H1 (cell line): Measurements from ENCODE around the gene METTL9. TPM values are rescaled to one million over a fixed set of nuclear protein-coding genes. Genes with fewer than 3 reads are reported as not detected.

Experiments used
- CTCF ChIA-PET: fragments of 300-600 bp; sonication (Branson Sonifier 250); formaldehyde crosslinking; loops from one replicate; lab custom pipeline; 2021; ENCODE audit not compliant: partially characterized antibody; lab: Charles Lee
- POLR2A ChIA-PET: fragments of 300-600 bp; sonication (Branson Sonifier 250); formaldehyde crosslinking; loops from one replicate; lab custom pipeline; 2021; ENCODE audit warnings: inconsistent platforms; ENCODE audit not compliant: partially characterized antibody; lab: Charles Lee
- DNase-seq, 2 experiments: peaks; one replicate each; pipeline versions ENCODE4 v3.0.0 to v3.0.0-alpha.2; 2010 to 2022; ENCODE audit warnings: low spot score in 2 of 2, low read depth in 1 of 2, mixed read lengths in 1 of 2
- FAIRE-seq: peaks from 2 replicates; lab custom pipeline; 2011; peaks lifted over from hg19 to GRCh38; lab: Jason Lieb, UNC
- H2AFZ ChIP-seq: 2 replicates; pipeline ENCODE4 v1.8.1; 2012; ENCODE audit warnings: low read length, inconsistent platforms
- H2AK5ac ChIP-seq: 2 replicates; pipeline ENCODE4 v1.6.1; 2013; ENCODE audit warnings: low read depth, low read length
- H2BK120ac ChIP-seq: replicated peaks from 2 replicates; pipeline ENCODE3; 2013; ENCODE audit warnings: low read depth, low read length, inconsistent platforms
- H2BK12ac ChIP-seq: 2 replicates; pipeline ENCODE4 v1.6.1; 2013; ENCODE audit warnings: low read depth, low read length
- H2BK15ac ChIP-seq: 2 replicates; pipeline ENCODE4 v1.6.1; 2013; ENCODE audit warnings: low read length
- H2BK20ac ChIP-seq: 2 replicates; pipeline ENCODE4 v1.6.1; 2013; ENCODE audit warnings: low read length
- H2BK5ac ChIP-seq: 2 replicates; pipeline ENCODE4 v1.6.1; 2013; ENCODE audit warnings: low read depth, low read length
- H3K14ac ChIP-seq: 2 replicates; pipeline ENCODE4 v1.6.1; 2013; ENCODE audit warnings: inconsistent platforms; ENCODE audit not compliant: insufficient read length
- H3K18ac ChIP-seq: 2 replicates; pipeline ENCODE4 v1.6.1; 2013; ENCODE audit warnings: low read length; ENCODE audit errors: extremely low read depth
- H3K23ac ChIP-seq: 2 replicates; pipeline ENCODE4 v1.6.1; 2013; ENCODE audit warnings: inconsistent platforms; ENCODE audit not compliant: insufficient read length
- H3K23me2 ChIP-seq: 2 replicates; pipeline ENCODE4 v1.6.1; 2013; ENCODE audit warnings: low read depth, low read length
- H3K27ac ChIP-seq: 2 replicates; pipeline ENCODE4 v1.6.1; 2011; ENCODE audit warnings: low read depth, low read length, inconsistent platforms
- H3K27me3 ChIP-seq, 4 experiments: replicated peaks in 1 of 4; 1 replicate in 1 of 4; 2 replicates in 3 of 4; pipeline versions ENCODE4 v1.6.1 to v1.8.1; 2011 to 2013; ENCODE audit warnings: low read length in 3 of 4, mild to moderate bottlenecking in 3 of 4, inconsistent platforms in 2 of 4, mixed read lengths in 2 of 4, moderate library complexity in 1 of 4; ENCODE audit not compliant: control insufficient read depth in 3 of 4, insufficient read depth in 3 of 4; ENCODE audit errors: extremely low read depth in 1 of 4
- H3K36me3 ChIP-seq, 4 experiments: 2 replicates each; pipeline versions ENCODE4 v1.6.1 to v1.8.1; 2011 to 2013; ENCODE audit warnings: mild to moderate bottlenecking in 4 of 4, low read length in 3 of 4, moderate library complexity in 2 of 4, control low read depth in 1 of 4, inconsistent platforms in 1 of 4; ENCODE audit not compliant: insufficient read depth in 4 of 4, control insufficient read depth in 2 of 4
- H3K4ac ChIP-seq: replicated peaks from 2 replicates; pipeline ENCODE3; 2013; ENCODE audit warnings: low read length, low read depth, mixed read lengths, inconsistent platforms; ENCODE audit not compliant: insufficient read length
- H3K4me1 ChIP-seq, 4 experiments: replicated peaks in 1 of 4; 1 replicate in 1 of 4; 2 replicates in 3 of 4; pipeline versions ENCODE4 v1.6.1 to v1.8.1; 2011 to 2013; ENCODE audit warnings: low read length in 3 of 4, inconsistent platforms in 2 of 4, mixed read lengths in 1 of 4; ENCODE audit not compliant: insufficient read depth in 4 of 4, control insufficient read depth in 3 of 4
- H3K4me2 ChIP-seq, 2 experiments: 2 replicates each; pipeline versions ENCODE4 v1.6.1 to v1.8.1; 2011 to 2013; ENCODE audit warnings: low read depth in 2 of 2, low read length in 2 of 2, control low read depth in 1 of 2, inconsistent platforms in 1 of 2, mild to moderate bottlenecking in 1 of 2; ENCODE audit not compliant: insufficient read depth in 1 of 2
- H3K4me3 ChIP-seq, 4 experiments: fragments of 200-600, 300-600 bp in 1 of 4; sonication (generic), shearing (Covaris generic), sonication (Bioruptor Twin) in 1 of 4; 2 replicates each; pipeline versions ENCODE4 v1.5.1 to v1.8.1; 2011 to 2016; ENCODE audit warnings: low read length in 4 of 4, low read depth in 3 of 4, control low read depth in 2 of 4, inconsistent platforms in 2 of 4, mild to moderate bottlenecking in 2 of 4, mixed read lengths in 1 of 4, moderate library complexity in 1 of 4; ENCODE audit not compliant: insufficient read depth in 2 of 4; ENCODE audit errors: extremely low read depth in 1 of 4
- H3K56ac ChIP-seq: replicated peaks from 2 replicates; pipeline ENCODE3; 2013; ENCODE audit warnings: low read depth, mild to moderate bottlenecking, mixed read lengths, low read length, inconsistent platforms; ENCODE audit not compliant: insufficient read length
- H3K79me1 ChIP-seq: 2 replicates; pipeline ENCODE4 v1.6.1; 2013; ENCODE audit warnings: low read depth, low read length, control low read depth
- H3K79me2 ChIP-seq, 2 experiments: 2 replicates each; pipeline versions ENCODE4 v1.6.1 to v1.8.1; 2012 to 2013; ENCODE audit warnings: low read length in 2 of 2, mild to moderate bottlenecking in 2 of 2, inconsistent platforms in 1 of 2; ENCODE audit not compliant: insufficient read depth in 2 of 2, control insufficient read depth in 1 of 2
- H3K9ac ChIP-seq, 4 experiments: replicated peaks in 1 of 4; 1 replicate in 1 of 4; 2 replicates in 3 of 4; pipeline versions ENCODE4 v1.6.1 to v1.8.1; 2011 to 2013; ENCODE audit warnings: low read depth in 3 of 4, low read length in 3 of 4, control low read depth in 2 of 4, mild to moderate bottlenecking in 2 of 4, moderate library complexity in 2 of 4, inconsistent platforms in 1 of 4; ENCODE audit errors: extremely low read depth in 1 of 4
- H3K9me3 ChIP-seq, 2 experiments: 2 replicates each; pipeline versions ENCODE4 v1.6.1 to v1.8.1; 2012 to 2013; ENCODE audit warnings: mild to moderate bottlenecking in 2 of 2, moderate library complexity in 2 of 2, control low read depth in 1 of 2, inconsistent platforms in 1 of 2, low read depth in 1 of 2, low read length in 1 of 2, mixed read lengths in 1 of 2; ENCODE audit not compliant: insufficient read depth in 2 of 2
- H4K20me1 ChIP-seq, 2 experiments: replicated peaks in 1 of 2; 2 replicates each; pipeline versions ENCODE3 to v1.8.1; 2011 to 2013; ENCODE audit warnings: inconsistent platforms in 2 of 2, low read length in 2 of 2, mild to moderate bottlenecking in 1 of 2; ENCODE audit not compliant: insufficient read depth in 2 of 2, control insufficient read depth in 1 of 2
- H4K5ac ChIP-seq: 2 replicates; pipeline ENCODE4 v1.6.1; 2013; ENCODE audit warnings: low read length, low read depth, mixed read lengths, inconsistent platforms; ENCODE audit not compliant: insufficient read length
- H4K8ac ChIP-seq: 2 replicates; pipeline ENCODE4 v1.8.0; 2013; ENCODE audit warnings: mild to moderate bottlenecking, moderate library complexity, low read length, inconsistent platforms; ENCODE audit not compliant: insufficient read depth; ENCODE audit errors: extremely low read depth
- H4K91ac ChIP-seq: replicated peaks from 2 replicates; pipeline ENCODE3; 2013; ENCODE audit warnings: low read length, mixed read lengths, inconsistent platforms; ENCODE audit not compliant: insufficient read length
- WGBS, 2 experiments: shearing (Covaris generic) in 1 of 2; methylation state at CpG; one replicate each; pipeline versions ENCODE4 v1.1.6 to v1.1.7; 2013 to 2015; ENCODE audit warnings: low lambda C conversion rate in 2 of 2, mixed read lengths in 2 of 2, inconsistent platforms in 1 of 2, low coverage in 1 of 2, missing lambda C conversion rate in 1 of 2; ENCODE audit not compliant: insufficient replicate concordance in 2 of 2, insufficient coverage in 1 of 2, insufficient read length in 1 of 2; ENCODE audit errors: extremely low coverage in 1 of 2, missing lambda C conversion rate in 1 of 2; 5-methylcytosine and 5-hydroxymethylcytosine counted together
- polyA plus RNA-seq, 7 experiments: library from polyadenylated mRNA; depleted of rRNA in 3 of 7; stranded (reverse) in 5 of 7; unstranded in 2 of 7; fragments of >200 nt in 5 of 7; fragments of 200-250 nt in 2 of 7; gene quantifications; 1 replicate in 5 of 7; 2 replicates in 1 of 7; 4 replicates in 1 of 7; pipeline versions ENCODE4 v1.2.1 to v1.2.3, GENCODE V29; 2011 to 2013; ENCODE audit warnings: missing spikeins in 2 of 7, mixed read lengths in 2 of 7
- total RNA-seq: library from RNA; stranded (reverse); fragmentation: NEBNext Ultra II Directional; extraction: Animal tissue kit (Norgen Biotek cat#: 25700); gene quantifications from 2 replicates; pipeline ENCODE4 v1.2.1, GENCODE V29; 2021

Gene METTL9
- total and polyA plus RNA-seq, 2 of the 8 experiments (the other 6 are each of a cell fraction or from before 2014, with no cell fraction given), result 45.4 to 112 TPM

DNA sequence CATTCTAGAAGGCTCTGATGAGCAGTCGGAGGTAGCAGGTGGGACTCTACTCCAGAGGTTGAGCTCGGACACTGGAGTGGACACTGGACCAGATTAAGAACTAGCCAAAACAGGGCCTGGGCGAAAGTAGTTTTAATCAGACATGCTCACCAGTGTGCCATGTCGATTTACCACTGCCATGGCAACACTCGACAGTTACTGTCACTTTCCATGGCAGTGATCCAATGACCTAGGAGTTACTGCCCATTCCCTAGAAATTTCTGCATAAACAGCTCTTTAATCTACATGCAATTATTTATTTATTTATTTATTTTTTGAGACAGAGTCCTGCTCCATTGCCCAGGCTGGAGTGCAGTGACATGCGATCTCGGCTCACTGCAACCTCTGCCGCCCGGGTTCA, 7.2 kb upstream of the METTL9 start:
- Histone ChIP-seq H4K5ac (no peak overlapping the region), H2AFZ (no peak overlapping the region), H3K9ac (no peak overlapping the region), H3K36me3 (no peaks in the 10 kb centered on the region), H3K18ac (no peak overlapping the region), H2BK15ac (no peak overlapping the region), H3K9me3 (no peaks in the 10 kb centered on the region), H2AK5ac (no peak overlapping the region), H3K79me1 (no peaks in the 10 kb centered on the region), H3K56ac (no peak overlapping the region), H2BK5ac (no peak overlapping the region), H3K23ac (no peak overlapping the region), H3K14ac (no peak overlapping the region), H3K27me3 (no peaks in the 10 kb centered on the region), H3K27ac (no peak overlapping the region), H3K4ac (no peak overlapping the region), H4K20me1 (no peaks in the 10 kb centered on the region), H2BK120ac (no peak overlapping the region), H3K79me2 (no peaks in the 10 kb centered on the region), H2BK20ac (no peak overlapping the region), H3K23me2 (no peaks in the 10 kb centered on the region), H3K4me1 (no peaks in the 10 kb centered on the region), H3K4me2 (no peak overlapping the region), H3K4me3 (no peak overlapping the region), H4K8ac (no peak overlapping the region), H2BK12ac (no peak overlapping the region), H4K91ac (no peak overlapping the region)
- no peak for FAIRE-seq
- CTCF ChIA-PET, result interaction anchor here (0.6 to 2.4 kb wide), 5 partner anchors 8 to 1493 kb away, joined by 3 to 13 read pairs (median 3); no protein-coding TSS in a partner anchor
- DNase-seq, result no peak
- WGBS, 2 experiments, result 91% methylated on average over 9 of the region's 9 CpGs; no CpG with 5 or more reads in 1 of the 2 experiments
- POLR2A ChIA-PET, result no interaction called here
